Heart right ventricle (tissue), 16 donors: ENCODE measurements around the gene ASGR2. TPM values are rescaled to one million over a fixed set of nuclear protein-coding genes. Genes with fewer than 3 reads are reported as not detected.
A peak's percentile ranks its signal among the peaks of the same experiment; 100 is the strongest.

Experiments used
- ATAC-seq, 8 donors: fragments of 200-7000 bp; cut with Tn5 transposase; one replicate each; pipeline ENCODE4 v1.9.1; 2020; ENCODE audit warnings: mild to moderate bottlenecking in 8 of 8, moderate library complexity in 8 of 8, moderate number of reproducible peaks in 1 of 8
- DNase-seq, 2 donors: peaks; one replicate each; pipeline ENCODE4 v3.0.0-alpha.2; 2020
- H3K27ac ChIP-seq, 10 donors: fragments of 200-600 bp; sonication (generic) in 2 of 10; one replicate each; pipeline versions ENCODE4 v1.5.0 to v1.8.0; 2020 to 2022; ENCODE audit warnings: mild to moderate bottlenecking in 3 of 10
- H3K27me3 ChIP-seq, 7 donors: fragments of 200-600 bp; one replicate each; pipeline ENCODE4 v1.8.0; 2021 to 2022; ENCODE audit warnings: mild to moderate bottlenecking in 2 of 7
- H3K36me3 ChIP-seq, 9 donors: fragments of 200-600 bp; sonication (generic) in 1 of 9; one replicate each; pipeline versions ENCODE4 v1.5.0 to v1.8.0; 2020 to 2022; ENCODE audit warnings: mild to moderate bottlenecking in 2 of 9
- H3K4me1 ChIP-seq, 9 donors: fragments of 200-600 bp; sonication (generic) in 1 of 9; one replicate each; pipeline versions ENCODE4 v1.5.0 to v1.8.0; 2020 to 2022; ENCODE audit warnings: mild to moderate bottlenecking in 4 of 9
- H3K4me3 ChIP-seq, 10 donors: fragments of 200-600 bp; sonication (generic) in 2 of 10; one replicate each; pipeline versions ENCODE4 v1.5.0 to v1.8.0; 2020 to 2022; ENCODE audit warnings: mild to moderate bottlenecking in 7 of 10, moderate library complexity in 2 of 10
- H3K9me3 ChIP-seq, 11 donors: fragments of 200-600 bp in 10 of 11; sonication (generic) in 2 of 11; one replicate each; pipeline versions ENCODE4 v1.5.0 to v1.8.0; 2013 to 2022; ENCODE audit warnings: mild to moderate bottlenecking in 2 of 11, control low read depth in 1 of 11, moderate library complexity in 1 of 11
- CTCF ChIP-seq, 9 donors: fragments of 200-600 bp; sonication (generic) in 2 of 9; IDR thresholded peaks; one replicate each; pipeline versions ENCODE4 v1.5.0 to v1.8.0; 2021 to 2022; ENCODE audit warnings: antibody characterized with exemption in 9 of 9, mild to moderate bottlenecking in 5 of 9, moderate library complexity in 1 of 9
- WGBS, 2 donors: extraction: QIAGEN DNeasy Blood & Tissue Kit; methylation state at CpG; one replicate each; pipeline ENCODE4 v1.1.7; 2013; ENCODE audit warnings: inconsistent platforms in 1 of 2; 5-methylcytosine and 5-hydroxymethylcytosine counted together
- intact Hi-C, 10 donors: fragments of 100-400 bp; cut with DNase I; formaldehyde crosslinking; loops; one replicate each; pipeline versions ENCODE4 v1.11.1 to v1.14.2; 2022
- polyA plus RNA-seq, 2 donors: library from polyadenylated mRNA; stranded (reverse); fragments of 200-250 nt; gene quantifications; one replicate each; pipeline ENCODE4 v1.2.3, GENCODE V29; 2013
- total RNA-seq, 10 donors: library from RNA; stranded (reverse); fragmentation: NEBNext Ultra II Directional in 3 of 10; extraction: Animal tissue kit (Norgen Biotek cat#: 25700) in 3 of 10; gene quantifications; one replicate each; pipeline versions ENCODE4 v1.2.1 to v1.2.4, GENCODE V29; 2021 to 2023
- donor health status: Arrhythmogenic right ventricular cardiomyopathy.
- donor health status: ischemic (EF 13 %, LVEDD 7.1; RV severe dilation, severe dysfunction).
- donor health status: healthy with polysubstance abuse.
- donor health status: DM: no; HTN: yes; CAD: no.
- donor health status: DM: no; HTN: no; CAD: no.
- donor health status: ischemic (EF 25% LVEDD 6.9; RV normal size, moderate dysfunction).
- donor health status: ischemic (EF 25% LVEDD 5.7; RV mildly dilated, moderate dysfunction).
- donor health status: healthy.
- donor health status: DM: yes; HTN: yes; CAD: no.
- donor health status: Ischemic cardiomyopathy.
- donor health status: ischemic (EF 35%, LVEDD 5.7; RV mildly dilated, moderate dysfunction).
- donor health status: nonischemic (EF 11% LVEDD 7.7; RV severe dilation, severe dysfunction).
- donor health status: DM: yes; HTN: yes; CAD: no.
- donor health status: PGD.
- donor health status: ischemic (EF 29% LVEDD 5.4; RV normal size, mild dysfunction).
- donor health status: nonischemic (EF 23%, LVEDD 6.1; RV moderate dilation, normal function).

ASGR2 gene
- total and polyA plus RNA-seq, 12 donors: 0.16 to 0.54 (median 0.33) TPM; not detected in 6

- peak overlapping the region in 1 of 10 donors; percentile 31 for H3K4me3 ChIP-seq
- H3K4me1 ChIP-seq: peaks cover 0 to 23% (median 0%) of the 10 kb centered on the region in 9 donors
- peaks cover 0 to 71% (median 53%) of the 10 kb centered on the region in 7 donors for H3K27me3 ChIP-seq
- peak overlapping the region in 1 of 10 donors; percentile 78 for H3K27ac ChIP-seq
- H3K36me3 ChIP-seq: no peaks in the 10 kb centered on the region
- ATAC-seq (no peak), DNase-seq (no peak)
- TF ChIP-seq CTCF (IDR thresholded peaks at IDR 0.05): no peak
- WGBS, 2 donors: 68 to 71% methylated on average over 7 of the region's 7 CpGs
- intact Hi-C loops: loop anchor here in 8 of 10 donors (2.0 to 10.0 kb wide), 6 partner anchors 38 to 234 kb away; partner anchors contain the start of gene ASGR1 (in 1 of the 8)
- H3K9me3 ChIP-seq: no peaks in the 10 kb centered on the region
Measured at GRCh38 chr17:7138800-7139381, 24.3 kb upstream of the ASGR2 start.

DNA sequence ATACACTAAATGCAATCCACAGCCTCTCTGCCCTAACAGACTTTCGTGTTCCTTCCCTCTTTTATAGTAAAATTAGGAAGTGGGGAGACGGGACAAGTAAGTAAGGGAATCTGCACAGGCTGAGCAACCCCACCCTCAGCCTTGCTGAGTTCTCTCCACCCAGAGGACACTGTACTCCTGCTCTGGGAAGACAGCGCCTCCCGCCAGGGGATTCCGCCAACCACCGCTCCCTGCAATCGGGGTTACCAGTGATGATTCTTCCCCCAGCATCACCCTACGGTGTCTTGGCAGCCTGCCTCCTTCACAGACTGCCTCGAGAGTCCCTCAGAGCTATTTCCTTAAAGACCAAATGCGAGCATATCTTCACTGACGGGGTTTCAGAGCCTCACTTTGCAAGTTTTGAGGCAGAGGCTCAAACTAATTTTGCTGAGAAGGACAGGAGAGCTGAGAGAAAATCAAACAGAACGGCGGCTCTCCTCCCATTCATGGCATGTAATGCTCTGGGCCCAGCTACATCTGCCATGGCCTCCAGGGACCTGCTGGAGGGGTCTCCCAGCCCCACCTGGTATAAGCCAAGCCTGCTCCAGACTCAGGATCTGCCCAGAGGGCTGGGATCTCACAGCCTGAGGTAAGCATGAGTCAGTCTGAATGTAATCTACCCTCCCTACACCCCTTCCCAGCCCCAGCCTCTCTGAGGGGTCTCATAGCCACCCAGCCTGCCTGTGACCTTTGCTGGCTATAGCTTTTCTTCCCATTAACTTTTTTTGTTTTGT lies 22.7 kb upstream of the ASGR2 start:
- peak in 2 of 8 donors; percentile 48 to 54 for ATAC-seq

DNA sequence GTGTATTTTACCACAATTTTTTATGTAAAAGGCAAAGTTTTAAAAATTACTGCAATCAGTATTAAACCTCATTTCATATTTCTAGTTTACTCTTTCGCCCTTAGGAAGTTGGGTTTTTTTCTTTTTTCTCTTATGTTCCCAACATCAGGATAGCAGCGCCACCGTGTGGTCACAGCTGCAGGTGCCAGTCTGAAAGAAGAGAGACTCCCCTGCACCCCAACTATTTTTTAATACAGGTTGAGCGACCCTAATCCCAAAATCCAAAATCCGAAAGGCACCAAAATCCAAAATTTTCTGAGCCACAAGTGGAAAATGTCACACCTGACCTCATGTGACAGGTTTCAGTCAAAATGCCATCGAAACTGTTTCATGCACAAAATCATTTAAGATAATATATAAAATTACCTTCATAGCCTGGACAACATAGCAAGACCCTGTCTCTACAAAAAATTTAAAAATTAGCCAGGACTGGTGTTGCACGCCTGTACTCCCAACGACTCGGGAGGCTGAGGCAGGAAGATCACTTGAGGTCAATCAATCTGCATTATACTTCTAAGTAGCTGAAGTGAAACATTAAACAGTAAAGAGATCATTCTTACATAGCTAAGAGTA lies 21.8 kb upstream of the ASGR2 start:
- DNase-seq: peak; percentile 69 to 81
- Histone ChIP-seq H3K27ac (peak overlapping the region in 1 of 10 donors; percentile 78), H3K27me3 (peaks cover 0 to 74% (median 65%) of the 10 kb centered on the region in 7 donors), H3K4me3 (peak overlapping the region in 1 of 10 donors; percentile 20), H3K36me3 (no peaks in the 10 kb centered on the region), H3K4me1 (peaks cover 0 to 41% (median 6%) of the 10 kb centered on the region in 9 donors), H3K9me3 (no peaks in the 10 kb centered on the region)
- ATAC-seq: peak in 2 of 8 donors; percentile 31 to 48
- intact Hi-C loops: loop anchor here (1.0 to 10.0 kb wide), 9 partner anchors 41 to 232 kb away; partner anchors contain the start of gene ASGR1 (in 1 of the 10)
- peak; percentile 85 to 94 (median 91) for TF ChIP-seq CTCF (IDR thresholded peaks at IDR 0.05)
- 25 to 26% methylated on average over 9 of the region's 9 CpGs for WGBS, 2 donors

More for the DNA sequence above, 22.7 kb upstream of the ASGR2 start:
- H3K27ac ChIP-seq: peak overlapping the region in 1 of 10 donors; percentile 78
- peak in 1 of 9 donors; percentile 5 for TF ChIP-seq CTCF (IDR thresholded peaks at IDR 0.05)
- peak in 1 of 2 donors; percentile 24 for DNase-seq
- H3K9me3 ChIP-seq: no peaks in the 10 kb centered on the region
- H3K27me3 ChIP-seq: peaks cover 0 to 68% (median 60%) of the 10 kb centered on the region in 7 donors
- intact Hi-C loops: loop anchor here (2.0 to 10.0 kb wide), 7 partner anchors 40 to 233 kb away; partner anchors contain the start of gene ASGR1 (in 1 of the 10)
- H3K4me1 ChIP-seq: peaks cover 0 to 38% (median 6%) of the 10 kb centered on the region in 9 donors
- no peaks in the 10 kb centered on the region for H3K36me3 ChIP-seq
- WGBS, 2 donors: 32 to 40% methylated on average over 13 of the region's 13 CpGs
- H3K4me3 ChIP-seq: peak overlapping the region in 1 of 10 donors; percentile 43

- Histone ChIP-seq H3K36me3 (no peaks in the 10 kb centered on the region), H3K4me3 (peak overlapping the region in 1 of 10 donors; percentile 12), H3K4me1 (peaks cover 0 to 52% (median 6%) of the 10 kb centered on the region in 9 donors), H3K9me3 (no peaks in the 10 kb centered on the region), H3K27ac (peak overlapping the region in 2 of 10 donors; percentile 31 to 88), H3K27me3 (peaks cover 0 to 74% (median 62%) of the 10 kb centered on the region in 7 donors)
- no peak for DNase-seq
- intact Hi-C loops: loop anchor here in 5 of 10 donors (2.0 to 10.0 kb wide), 3 partner anchors 79 to 229 kb away; no protein-coding TSS in a partner anchor
- ATAC-seq: peak in 1 of 8 donors; percentile 22
- WGBS, 2 donors: 70 to 82% methylated on average over 20 of the region's 20 CpGs
- no peak for TF ChIP-seq CTCF (IDR thresholded peaks at IDR 0.05)
Measured at GRCh38 chr17:7133916-7134315, 19.3 kb upstream of the ASGR2 start.
